T-helper 2 cell (primary cell): ENCODE results near the gene MIXL1.
"Not testable (repeated sequence)": the region's sequence is repeated elsewhere in the genome, so short reads cannot be mapped to it uniquely, and the experiment has no call there.

Experiments used
- DNase-seq, 5 experiments: peaks; one replicate each; pipeline versions ENCODE4 v3.0.0 to v3.0.0-alpha.2; 2012 to 2022

MIXL1 gene

GRCh38 chr1:226215239-226215638 is 8.2 kb upstream of the MIXL1 start:
- DNase-seq: no peak

- no peak for DNase-seq
These were observed 7.4 kb upstream of the MIXL1 start for GRCh38 chr1:226216056-226216455.

- no peak for DNase-seq
These were observed 6.2 kb upstream of the MIXL1 start for GRCh38 chr1:226217273-226217672.

GRCh38 chr1:226220473-226221189 is 2.8 kb upstream of the MIXL1 start:
- no peak for DNase-seq

- DNase-seq: no peak
These were observed 778 bp upstream of the MIXL1 start for GRCh38 chr1:226222686-226223085.

- DNase-seq: peak in 1 of 5 experiments; percentile 49
These were observed 351 bp downstream of the MIXL1 start for GRCh38 chr1:226223786-226224244.

GRCh38 chr1:226226601-226227000 is 3.1 kb downstream of the MIXL1 start:
- no peak for DNase-seq

GRCh38 chr1:226233293-226233692 is 9.8 kb downstream of the MIXL1 start:
- DNase-seq: no peak

GRCh38 chr1:226233806-226234205 is 10.3 kb downstream of the MIXL1 start:
- no peak for DNase-seq

GRCh38 chr1:226236826-226237225 is 13.4 kb downstream of the MIXL1 start:
- no peak for DNase-seq

GRCh38 chr1:226239421-226239820 is 16.0 kb downstream of the MIXL1 start:
- DNase-seq: no peak

- no peak for DNase-seq
These were observed 24.6 kb downstream of the MIXL1 start for GRCh38 chr1:226248091-226248490.

- DNase-seq: no peak
These were observed 25.3 kb downstream of the MIXL1 start for GRCh38 chr1:226248796-226249195.

GRCh38 chr1:226250511-226250910 is 27.0 kb downstream of the MIXL1 start:
- DNase-seq: no peak

- not testable (repeated sequence) for DNase-seq
These were observed 29.4 kb downstream of the MIXL1 start for GRCh38 chr1:226252841-226253240.

GRCh38 chr1:226253933-226254332 is 30.5 kb downstream of the MIXL1 start:
- no peak for DNase-seq

GRCh38 chr1:226255380-226255779 is 31.9 kb downstream of the MIXL1 start:
- no peak for DNase-seq

GRCh38 chr1:226261818-226262217 is 38.4 kb downstream of the MIXL1 start:
- no peak for DNase-seq

- DNase-seq: no peak
These were observed 45.1 kb downstream of the MIXL1 start for GRCh38 chr1:226268421-226269124.

- not testable (repeated sequence) for DNase-seq
These were observed 48.9 kb downstream of the MIXL1 start for GRCh38 chr1:226272233-226272902.

- DNase-seq: no peak
These were observed 50.7 kb downstream of the MIXL1 start for GRCh38 chr1:226274138-226274537.

GRCh38 chr1:226276077-226276682 is 52.7 kb downstream of the MIXL1 start:
- DNase-seq: no peak
